Vagina (tissue), 2 donors: Measurements from ENCODE around the gene ERP29. TPM values are rescaled to one million over a fixed set of nuclear protein-coding genes. Genes with fewer than 3 reads are reported as not detected.

Experiments used
- DNase-seq, 2 donors: peaks; one replicate each; pipeline ENCODE4 v3.0.0-alpha.2; 2017; ENCODE audit errors: extremely low spot score in 2 of 2
- H3K27ac ChIP-seq: fragments of 200-600 bp; sonication (generic); one replicate; pipeline ENCODE4 v1.5.1; 2019
- H3K27me3 ChIP-seq: fragments of 200-600 bp; sonication (generic); one replicate; pipeline ENCODE4 v1.5.1; 2019
- H3K36me3 ChIP-seq, 2 donors: fragments of 200-600 bp; sonication (generic); one replicate each; pipeline ENCODE4 v1.5.1; 2017 to 2019
- H3K4me1 ChIP-seq: fragments of 200-600 bp; sonication (generic); one replicate; pipeline ENCODE4 v1.5.1; 2019
- H3K4me3 ChIP-seq, 2 donors: fragments of 200-600 bp; sonication (generic); 1 replicate in 1 of 2; 2 replicates in 1 of 2; pipeline ENCODE4 v1.5.1; 2016 to 2019
- H3K9me3 ChIP-seq: fragments of 200-600 bp; sonication (generic); one replicate; pipeline ENCODE4 v1.5.1; 2019
- POLR2A ChIP-seq, 2 donors: fragments of 450-650 bp; IDR thresholded peaks; one replicate each; pipeline ENCODE4 v1.6.1; 2017; ENCODE audit warnings: antibody characterized with exemption in 2 of 2, mild to moderate bottlenecking in 2 of 2, moderate library complexity in 2 of 2
- POLR2AphosphoS5 ChIP-seq, 2 donors: sonication (generic); formaldehyde crosslinking; IDR thresholded peaks; one replicate each; pipeline ENCODE4 v1.9.0; 2017; ENCODE audit warnings: antibody characterized with exemption in 2 of 2, mild to moderate bottlenecking in 2 of 2, low read depth in 1 of 2; ENCODE audit not compliant: insufficient read depth in 1 of 2
- intact Hi-C: fragments of 100-400 bp; cut with DNase I; formaldehyde crosslinking; loops from one replicate; pipeline ENCODE4 v1.15.1; 2023
- microRNA-seq: library from miRNA; unstranded; fragments of <30 nt; microRNA quantifications from one replicate; pipeline ENCODE4, GENCODE V29; 2017; ENCODE audit warnings: borderline number of aligned reads, borderline replicate concordance
- small RNA-seq: library from RNA; depleted of rRNA; stranded (forward); fragments of <200 nt; gene quantifications from one replicate; pipeline ENCODE3, GENCODE V24; 2016
- total RNA-seq: library from RNA; depleted of rRNA; stranded (reverse); fragments of >200 nt; gene quantifications from one replicate; pipeline ENCODE4 v1.2.3, GENCODE V29; 2016
- TF ChIP-seq, protein P1 (sequence below), 3 experiments: fragments of 450-650 bp in 2 of 3; fragments of 200-600 bp in 1 of 3; sonication (generic) in 1 of 3; IDR thresholded peaks; one replicate each; pipeline ENCODE4 v1.5.1; 2017 to 2019; ENCODE audit warnings: antibody characterized with exemption in 3 of 3, mild to moderate bottlenecking in 2 of 3, moderate library complexity in 2 of 3

The ERP29 gene
- total RNA-seq, 1 donor from 2014 or later, result 26.5 TPM

DNA sequence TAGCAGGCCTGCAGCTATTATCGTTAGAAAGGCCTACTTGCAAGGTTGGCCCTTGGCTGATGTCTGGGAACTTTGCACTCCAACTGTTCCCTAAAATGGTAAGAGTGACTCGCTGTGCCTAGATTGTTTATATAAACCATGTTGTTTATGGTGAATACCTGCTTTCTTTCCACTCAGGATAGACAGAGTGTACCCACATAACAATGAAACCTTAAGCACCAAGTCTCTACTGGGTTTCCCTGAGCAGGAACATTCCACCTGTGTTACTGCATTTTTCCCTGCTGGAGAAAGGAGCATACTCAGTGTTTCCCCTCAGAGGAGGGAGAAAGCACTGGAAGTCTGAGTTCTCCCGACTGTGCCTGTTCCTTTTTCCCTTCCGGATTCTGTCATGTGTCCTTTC is 32.8 kb downstream of the ERP29 start:
- Histone ChIP-seq H3K36me3 (peaks cover 0 to 81% of the 10 kb centered on the region in 2 donors), H3K4me3 (no peak overlapping the region), H3K4me1 (no peaks in the 10 kb centered on the region), H3K27ac (no peak overlapping the region), H3K9me3 (no peaks in the 10 kb centered on the region), H3K27me3 (no peaks in the 10 kb centered on the region)
- intact Hi-C loops, result no loop called here
- DNase-seq, result no peak
- TF ChIP-seq POLR2A (IDR thresholded peaks at IDR 0.05), result no peak
- no peak for TF ChIP-seq POLR2AphosphoS5 (IDR thresholded peaks at IDR 0.05; ENCODE audit: insufficient read depth in 1 of 2, low read depth in 1 of 2)
- TF ChIP-seq, protein P1, sequence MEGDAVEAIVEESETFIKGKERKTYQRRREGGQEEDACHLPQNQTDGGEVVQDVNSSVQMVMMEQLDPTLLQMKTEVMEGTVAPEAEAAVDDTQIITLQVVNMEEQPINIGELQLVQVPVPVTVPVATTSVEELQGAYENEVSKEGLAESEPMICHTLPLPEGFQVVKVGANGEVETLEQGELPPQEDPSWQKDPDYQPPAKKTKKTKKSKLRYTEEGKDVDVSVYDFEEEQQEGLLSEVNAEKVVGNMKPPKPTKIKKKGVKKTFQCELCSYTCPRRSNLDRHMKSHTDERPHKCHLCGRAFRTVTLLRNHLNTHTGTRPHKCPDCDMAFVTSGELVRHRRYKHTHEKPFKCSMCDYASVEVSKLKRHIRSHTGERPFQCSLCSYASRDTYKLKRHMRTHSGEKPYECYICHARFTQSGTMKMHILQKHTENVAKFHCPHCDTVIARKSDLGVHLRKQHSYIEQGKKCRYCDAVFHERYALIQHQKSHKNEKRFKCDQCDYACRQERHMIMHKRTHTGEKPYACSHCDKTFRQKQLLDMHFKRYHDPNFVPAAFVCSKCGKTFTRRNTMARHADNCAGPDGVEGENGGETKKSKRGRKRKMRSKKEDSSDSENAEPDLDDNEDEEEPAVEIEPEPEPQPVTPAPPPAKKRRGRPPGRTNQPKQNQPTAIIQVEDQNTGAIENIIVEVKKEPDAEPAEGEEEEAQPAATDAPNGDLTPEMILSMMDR (IDR thresholded peaks at IDR 0.05), result no peak

DNA sequence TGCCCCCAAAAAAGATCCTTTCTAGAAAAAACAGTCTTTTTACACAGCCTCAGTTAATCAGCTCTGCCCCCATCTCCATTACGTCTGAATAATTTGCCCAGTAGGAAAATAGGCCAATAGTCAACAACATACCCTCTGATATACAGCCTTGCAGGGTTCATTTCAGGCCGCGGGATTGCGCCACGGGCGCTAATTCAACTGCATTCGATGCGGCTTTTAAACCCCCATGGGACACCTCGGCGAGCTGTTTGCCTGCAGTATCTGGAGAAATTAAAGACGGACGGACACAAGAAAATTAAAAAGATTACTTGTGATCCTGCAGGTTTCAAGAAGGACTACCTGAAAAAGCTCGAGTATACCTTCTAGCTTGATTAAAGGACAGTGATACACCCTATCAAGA is 36.1 kb downstream of the ERP29 start:
- Histone ChIP-seq H3K4me3 (no peak overlapping the region), H3K27ac (no peak overlapping the region)

DNA sequence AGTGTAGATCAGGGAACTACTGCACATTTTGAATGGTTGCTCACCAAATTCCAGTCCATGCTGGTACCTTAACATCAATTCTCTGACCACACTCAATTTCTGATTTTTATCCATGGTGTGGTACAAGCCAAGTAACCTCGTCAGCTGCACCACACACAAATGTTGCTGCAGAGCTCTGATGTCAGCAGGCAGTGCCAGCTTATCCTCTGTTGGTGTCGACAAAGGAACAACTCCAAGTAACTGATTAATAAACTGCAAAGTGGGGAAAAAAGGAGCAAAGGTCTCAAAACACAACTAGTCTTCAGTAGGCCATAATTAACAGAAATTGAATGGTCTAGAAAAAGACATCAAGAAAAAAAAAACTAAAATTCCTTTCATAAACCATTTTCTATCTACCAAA is 47.9 kb downstream of the ERP29 start:
- H3K27ac ChIP-seq, result no peak overlapping the region
- H3K27me3 ChIP-seq, result no peaks in the 10 kb centered on the region
- H3K4me3 ChIP-seq, result no peak overlapping the region
- TF ChIP-seq POLR2AphosphoS5 (IDR thresholded peaks at IDR 0.05; ENCODE audit: insufficient read depth in 1 of 2, low read depth in 1 of 2), result no peak
- H3K4me1 ChIP-seq, result no peaks in the 10 kb centered on the region
- peaks cover 0 to 78% of the 10 kb centered on the region in 2 donors for H3K36me3 ChIP-seq
- DNase-seq, result no peak
- H3K9me3 ChIP-seq, result no peaks in the 10 kb centered on the region
- intact Hi-C loops, result no loop called here

More for the DNA sequence above, 36.1 kb downstream of the ERP29 start:
- Histone ChIP-seq H3K27me3 (no peaks in the 10 kb centered on the region), H3K9me3 (no peaks in the 10 kb centered on the region), H3K36me3 (peaks cover 0 to 79% of the 10 kb centered on the region in 2 donors), H3K4me1 (no peaks in the 10 kb centered on the region)
- intact Hi-C loops, result no loop called here
- TF ChIP-seq POLR2AphosphoS5 (IDR thresholded peaks at IDR 0.05; ENCODE audit: insufficient read depth in 1 of 2, low read depth in 1 of 2), result no peak
- TF ChIP-seq, protein P1 (IDR thresholded peaks at IDR 0.05), result no peak
- no peak for TF ChIP-seq POLR2A (IDR thresholded peaks at IDR 0.05)
- DNase-seq, result no peak

DNA sequence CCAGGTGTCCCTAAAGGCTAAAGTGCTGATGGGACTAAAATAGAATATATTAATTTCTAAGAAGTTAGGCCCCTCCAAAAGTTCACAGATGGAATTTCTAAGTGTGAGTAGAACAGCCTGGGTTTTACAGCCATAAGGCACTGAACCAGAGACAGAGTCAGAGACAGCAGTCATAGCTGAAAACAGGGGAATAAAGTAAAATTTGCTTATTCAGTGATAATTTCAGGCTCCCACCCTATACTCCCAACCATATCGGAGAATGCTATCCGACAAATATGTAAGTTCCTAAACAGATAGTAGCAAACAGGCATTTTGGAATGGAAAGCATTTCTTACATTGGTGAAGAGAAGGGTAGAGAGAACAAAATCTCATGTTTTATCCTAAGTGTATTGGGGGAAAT is 50.0 kb downstream of the ERP29 start:
- no peak overlapping the region for H3K27ac ChIP-seq
- intact Hi-C loops, result no loop called here
- H3K4me3 ChIP-seq, result no peak overlapping the region
- H3K9me3 ChIP-seq, result no peaks in the 10 kb centered on the region
- TF ChIP-seq, protein P1 (IDR thresholded peaks at IDR 0.05), result no peak
- TF ChIP-seq POLR2A (IDR thresholded peaks at IDR 0.05) (no peak), POLR2AphosphoS5 (IDR thresholded peaks at IDR 0.05; ENCODE audit: insufficient read depth in 1 of 2, low read depth in 1 of 2) (no peak)
- H3K4me1 ChIP-seq, result no peaks in the 10 kb centered on the region
- DNase-seq, result no peak
- H3K36me3 ChIP-seq, result peaks cover 0 to 80% of the 10 kb centered on the region in 2 donors
- no peaks in the 10 kb centered on the region for H3K27me3 ChIP-seq

DNA sequence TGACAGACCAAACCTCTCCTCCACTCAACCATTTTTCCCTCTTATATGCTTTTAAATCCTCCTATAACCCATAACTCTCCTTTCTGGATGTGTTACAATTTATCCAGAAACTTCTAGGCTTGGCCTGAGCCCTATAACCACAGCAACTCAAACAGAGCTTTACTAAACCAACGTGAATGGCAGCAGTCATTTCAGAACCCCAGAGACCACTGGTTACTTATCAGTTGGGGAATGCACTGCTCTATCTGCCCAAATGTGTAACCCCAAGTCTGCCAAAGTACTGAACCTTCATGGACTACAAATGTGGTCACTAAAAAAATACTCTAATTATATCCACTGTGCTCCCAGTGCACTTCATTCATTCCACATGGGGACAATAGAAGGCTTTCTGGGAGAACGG is 53.3 kb downstream of the ERP29 start:
- H3K9me3 ChIP-seq, result no peaks in the 10 kb centered on the region
- intact Hi-C loops, result no loop called here
- H3K27ac ChIP-seq, result no peak overlapping the region
- H3K4me3 ChIP-seq, result no peak overlapping the region
- DNase-seq, result no peak
- TF ChIP-seq POLR2A (IDR thresholded peaks at IDR 0.05) (no peak), POLR2AphosphoS5 (IDR thresholded peaks at IDR 0.05; ENCODE audit: insufficient read depth in 1 of 2, low read depth in 1 of 2) (no peak)
- TF ChIP-seq, protein P1 (IDR thresholded peaks at IDR 0.05), result no peak
- no peaks in the 10 kb centered on the region for H3K4me1 ChIP-seq
- no peaks in the 10 kb centered on the region for H3K27me3 ChIP-seq
- peaks cover 3 to 86% of the 10 kb centered on the region in 2 donors for H3K36me3 ChIP-seq

Small RNAs within 50 kb of the gene (microRNA-seq; reads per million reads assigned to microRNA genes)
- gene MIR3657, result not detected

Small RNAs within 50 kb of the gene (small RNA-seq; reads per million reads assigned to genes)
- gene AC004024.1 (0.34 reads per million), gene MIR3657 (not detected), gene RF00019 (not detected)

Other genes with a start within 250 kb of the ERP29 start
- 97.2 TPM for gene ALDH2, start 246.5 kb upstream of the ERP29 start, total RNA-seq
- 35.1 TPM for gene MAPKAPK5, start 171.2 kb upstream of the ERP29 start, total RNA-seq
- 11.5 TPM for gene TMEM116, start 261 bp upstream of the ERP29 start, total RNA-seq
- 24.1 TPM for gene NAA25, start 95.4 kb downstream of the ERP29 start, total RNA-seq
- 36.8 TPM for gene TRAFD1, start 112.1 kb downstream of the ERP29 start, total RNA-seq